ENCODE measurements around the gene HRCT1. TPM values are rescaled to one million over a fixed set of nuclear protein-coding genes. Genes with fewer than 3 reads are reported as not detected.

The HRCT1 gene
- polyA plus RNA-seq, 3 donors = not detected

DNA sequence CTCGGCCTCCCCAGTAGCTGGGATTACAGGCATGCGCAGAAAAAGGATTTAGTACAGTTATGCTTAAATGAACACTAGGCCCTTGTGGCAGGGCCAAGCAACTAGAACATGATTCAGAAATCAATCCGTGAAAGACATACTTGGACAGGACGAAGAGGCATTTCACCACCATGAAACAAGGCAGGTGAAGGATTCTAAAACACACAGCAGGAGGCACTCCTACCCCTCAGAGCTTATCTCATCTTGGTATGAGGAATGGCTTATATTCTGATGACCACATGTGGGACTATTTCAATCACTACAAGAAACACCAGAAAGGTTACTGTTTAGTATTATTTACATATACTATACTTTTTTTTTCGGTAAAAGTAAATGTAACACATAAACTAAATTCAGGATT lies 36.3 kb downstream of the HRCT1 start:
- Histone ChIP-seq H3K79me2 (ENCODE audit: insufficient read depth, low read length) (no peaks in the 10 kb centered on the region), H3K27ac (ENCODE audit: low read depth in 1 of 2, low read length in 2 of 2) (no peak overlapping the region), H3K36me3 (replicated peaks in 1 of 2; ENCODE audit: control insufficient read depth in 1 of 2, insufficient read depth in 2 of 2, low read length in 2 of 2) (no peaks in the 10 kb centered on the region), H3K9ac (ENCODE audit: insufficient read depth, low read length, poor library complexity, severe bottlenecking) (no peak overlapping the region), H2AFZ (ENCODE audit: insufficient read depth, low read depth, low read length, poor library complexity, severe bottlenecking) (no peak overlapping the region), H4K20me1 (ENCODE audit: insufficient read depth, low read length) (no peaks in the 10 kb centered on the region), H3K4me3 (replicated peaks in 1 of 3; ENCODE audit: low read depth in 2 of 3, low read length in 3 of 3) (no peak overlapping the region), H3K4me1 (ENCODE audit: control insufficient read depth in 1 of 2, insufficient read depth in 2 of 2, low read length in 2 of 2) (peaks cover 4 to 11% of the 10 kb centered on the region in 2 donors), H3K27me3 (ENCODE audit: control insufficient read depth in 2 of 2, insufficient read depth in 2 of 2, low read length in 2 of 2) (no peaks in the 10 kb centered on the region), H3K4me2 (replicated peaks; ENCODE audit: extremely low read depth, low read length, poor library complexity, severe bottlenecking) (no peak overlapping the region), H3K9me3 (replicated peaks in 1 of 2; ENCODE audit: control insufficient read depth in 1 of 2, insufficient read depth in 1 of 2, low read length in 2 of 2) (no peaks in the 10 kb centered on the region)
- TF ChIP-seq, protein P1, sequence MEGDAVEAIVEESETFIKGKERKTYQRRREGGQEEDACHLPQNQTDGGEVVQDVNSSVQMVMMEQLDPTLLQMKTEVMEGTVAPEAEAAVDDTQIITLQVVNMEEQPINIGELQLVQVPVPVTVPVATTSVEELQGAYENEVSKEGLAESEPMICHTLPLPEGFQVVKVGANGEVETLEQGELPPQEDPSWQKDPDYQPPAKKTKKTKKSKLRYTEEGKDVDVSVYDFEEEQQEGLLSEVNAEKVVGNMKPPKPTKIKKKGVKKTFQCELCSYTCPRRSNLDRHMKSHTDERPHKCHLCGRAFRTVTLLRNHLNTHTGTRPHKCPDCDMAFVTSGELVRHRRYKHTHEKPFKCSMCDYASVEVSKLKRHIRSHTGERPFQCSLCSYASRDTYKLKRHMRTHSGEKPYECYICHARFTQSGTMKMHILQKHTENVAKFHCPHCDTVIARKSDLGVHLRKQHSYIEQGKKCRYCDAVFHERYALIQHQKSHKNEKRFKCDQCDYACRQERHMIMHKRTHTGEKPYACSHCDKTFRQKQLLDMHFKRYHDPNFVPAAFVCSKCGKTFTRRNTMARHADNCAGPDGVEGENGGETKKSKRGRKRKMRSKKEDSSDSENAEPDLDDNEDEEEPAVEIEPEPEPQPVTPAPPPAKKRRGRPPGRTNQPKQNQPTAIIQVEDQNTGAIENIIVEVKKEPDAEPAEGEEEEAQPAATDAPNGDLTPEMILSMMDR (IDR thresholded peaks at IDR 0.05) = no peak
- peaks cover 15% of the 10 kb centered on the region for H3K4me1 Mint-ChIP-seq
- WGBS (ENCODE audit: insufficient coverage) = 80% methylated on average over 2 of the region's 5 CpGs
- H3K27me3 Mint-ChIP-seq (ENCODE audit: low read depth in 3 of 3) = peaks cover 0 to 5% (median 1%) of the 10 kb centered on the region in 3 donors
- no peak for DNase-seq
- H3K36me3 Mint-ChIP-seq = no peaks in the 10 kb centered on the region
- no peak overlapping the region for H3K4me3 Mint-ChIP-seq
- intact Hi-C loops (cut with micrococcal nuclease) = no loop called here
- peaks cover 0 to 2% (median 0%) of the 10 kb centered on the region in 7 donors for H3K9me3 Mint-ChIP-seq
- no peak overlapping the region for H3K27ac Mint-ChIP-seq

DNA sequence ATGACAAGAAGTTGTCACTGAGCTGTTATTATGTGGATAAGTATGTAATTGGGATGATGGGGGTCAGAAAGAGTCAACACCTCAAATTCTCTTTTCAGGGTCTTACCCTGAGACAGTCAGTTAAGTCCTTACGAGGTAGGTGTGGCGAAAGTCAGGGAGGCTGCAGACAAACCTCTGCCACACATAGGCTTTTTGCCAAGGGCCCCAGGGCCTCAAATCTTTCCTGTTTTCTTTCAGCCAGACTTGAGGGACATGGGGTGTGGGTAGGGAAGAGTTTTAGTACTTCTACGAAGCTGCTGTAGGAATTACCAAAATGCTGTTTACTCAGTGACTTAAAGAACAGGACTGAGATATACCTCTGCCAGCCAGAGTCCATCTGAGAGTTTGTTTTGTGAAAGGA lies 38.2 kb downstream of the HRCT1 start:
- peaks cover 4% of the 10 kb centered on the region for H3K4me1 Mint-ChIP-seq
- no peak overlapping the region for H3K4me2 ChIP-seq (replicated peaks; ENCODE audit: extremely low read depth, low read length, poor library complexity, severe bottlenecking)

More for the DNA sequence above, 38.2 kb downstream of the HRCT1 start:
- Histone ChIP-seq H3K9ac (ENCODE audit: insufficient read depth, low read length, poor library complexity, severe bottlenecking) (no peak overlapping the region), H4K20me1 (ENCODE audit: insufficient read depth, low read length) (no peaks in the 10 kb centered on the region), H3K4me3 (replicated peaks in 1 of 3; ENCODE audit: low read depth in 2 of 3, low read length in 3 of 3) (no peak overlapping the region), H3K4me1 (ENCODE audit: control insufficient read depth in 1 of 2, insufficient read depth in 2 of 2, low read length in 2 of 2) (peaks cover 0 to 4% of the 10 kb centered on the region in 2 donors), H3K79me2 (ENCODE audit: insufficient read depth, low read length) (no peaks in the 10 kb centered on the region), H3K36me3 (replicated peaks in 1 of 2; ENCODE audit: control insufficient read depth in 1 of 2, insufficient read depth in 2 of 2, low read length in 2 of 2) (no peaks in the 10 kb centered on the region), H3K9me3 (replicated peaks in 1 of 2; ENCODE audit: control insufficient read depth in 1 of 2, insufficient read depth in 1 of 2, low read length in 2 of 2) (no peaks in the 10 kb centered on the region), H3K27me3 (ENCODE audit: control insufficient read depth in 2 of 2, insufficient read depth in 2 of 2, low read length in 2 of 2) (peaks cover 0 to 2% of the 10 kb centered on the region in 2 donors), H2AFZ (ENCODE audit: insufficient read depth, low read depth, low read length, poor library complexity, severe bottlenecking) (no peak overlapping the region), H3K27ac (ENCODE audit: low read depth in 1 of 2, low read length in 2 of 2) (no peak overlapping the region)
- Mint-ChIP-seq H3K9me3 (no peaks in the 10 kb centered on the region), H3K27ac (no peak overlapping the region), H3K27me3 (ENCODE audit: low read depth in 3 of 3) (peaks cover 0 to 8% (median 1%) of the 10 kb centered on the region in 3 donors), H3K4me3 (no peak overlapping the region), H3K36me3 (no peaks in the 10 kb centered on the region)
- intact Hi-C loops (cut with micrococcal nuclease) = no loop called here
- TF ChIP-seq, protein P1 (IDR thresholded peaks at IDR 0.05) = no peak
- DNase-seq = no peak
- no CpG with 5 or more reads among the region's 3 CpGs for WGBS (ENCODE audit: insufficient coverage)

Data from CD14-positive monocyte (primary cell).